Bone marrow (tissue), 2 donors: ENCODE measurements around the gene KRTAP5-9.
"Not testable (repeated sequence)": the region's sequence is repeated elsewhere in the genome, so short reads cannot be mapped to it uniquely, and the experiment has no call there.

Experiments used
- DNase-seq, 2 donors: peaks; one replicate each; lab custom pipeline; 2025; lab: John Stamatoyannopoulos, UW

The KRTAP5-9 gene

GRCh38 chr11:71534711-71535608 lies 13.3 kb upstream of the KRTAP5-9 start:
- DNase-seq, result not testable (repeated sequence)

GRCh38 chr11:71535825-71536224 lies 12.4 kb upstream of the KRTAP5-9 start:
- no peak for DNase-seq

DNA sequence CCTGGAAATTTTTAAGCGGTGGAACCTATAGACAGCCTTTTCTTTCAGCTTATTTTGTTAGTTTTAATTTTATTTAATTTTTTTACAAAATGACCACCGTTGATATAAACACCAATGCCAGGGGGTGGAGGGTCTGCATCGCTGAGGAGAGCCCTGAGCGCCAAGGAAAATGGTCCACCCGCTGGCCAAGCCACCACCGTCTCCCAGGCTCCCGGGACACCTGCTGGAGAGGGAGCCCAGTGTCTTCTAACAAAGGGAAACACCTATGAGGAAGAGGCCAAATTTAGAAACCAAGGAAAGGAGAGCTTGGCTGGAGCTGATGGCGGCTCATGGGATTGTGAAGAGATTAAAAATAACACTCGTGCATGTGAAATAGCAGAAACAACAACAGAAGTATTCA lies 10.7 kb upstream of the KRTAP5-9 start:
- no peak for DNase-seq

- not testable (repeated sequence) for DNase-seq
These were observed 10.1 kb upstream of the KRTAP5-9 start, which contains the start of gene KRTAP5-8 for GRCh38 chr11:71537977-71538665. TSS of gene KRTAP5-8 (plus strand) at chr11:71538025. CDS start at chr11:71538056, 31 bp downstream.

GRCh38 chr11:71538666-71538990 lies 9.6 kb upstream of the KRTAP5-9 start:
- DNase-seq, result no peak

DNA sequence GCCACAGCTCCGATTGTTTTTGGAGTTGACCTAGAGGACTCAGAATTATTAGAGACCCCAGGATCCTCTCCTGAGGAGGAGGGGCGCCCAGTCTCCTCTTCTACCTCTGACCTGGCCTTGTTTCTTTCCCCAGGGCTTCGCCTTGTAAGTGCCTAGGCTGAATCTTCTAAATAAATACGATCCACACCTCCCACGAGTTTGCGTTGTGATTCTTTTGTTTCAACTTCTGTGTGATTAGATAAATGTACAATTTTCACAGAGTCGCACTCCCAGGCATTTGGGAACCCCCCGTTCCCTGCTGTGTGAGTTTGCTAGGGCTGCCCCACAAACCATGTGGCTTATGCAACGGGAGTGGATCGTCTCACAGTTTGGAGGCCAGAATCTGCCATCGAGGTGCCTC lies 9.2 kb upstream of the KRTAP5-9 start:
- DNase-seq, result no peak

DNA sequence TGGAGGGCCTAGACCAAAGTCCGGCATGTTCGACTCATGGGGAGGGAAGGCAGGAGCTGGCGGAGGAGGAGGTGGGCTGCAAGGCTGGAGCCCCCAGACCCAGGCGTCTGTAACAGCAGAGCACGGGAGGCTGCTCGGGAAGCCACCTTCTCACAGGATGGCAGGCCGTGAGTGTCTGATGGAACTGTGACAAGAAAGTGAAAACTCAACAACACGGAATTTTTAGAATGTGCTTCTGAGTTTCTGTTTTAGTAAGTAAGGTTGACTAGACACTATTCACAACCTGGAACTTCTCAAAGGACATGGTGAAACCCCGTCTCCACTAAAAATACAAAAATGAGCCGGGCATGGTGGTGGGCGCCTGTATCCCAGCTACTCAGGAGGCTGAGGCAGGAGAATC lies 8.2 kb upstream of the KRTAP5-9 start:
- not testable (repeated sequence) for DNase-seq

DNA sequence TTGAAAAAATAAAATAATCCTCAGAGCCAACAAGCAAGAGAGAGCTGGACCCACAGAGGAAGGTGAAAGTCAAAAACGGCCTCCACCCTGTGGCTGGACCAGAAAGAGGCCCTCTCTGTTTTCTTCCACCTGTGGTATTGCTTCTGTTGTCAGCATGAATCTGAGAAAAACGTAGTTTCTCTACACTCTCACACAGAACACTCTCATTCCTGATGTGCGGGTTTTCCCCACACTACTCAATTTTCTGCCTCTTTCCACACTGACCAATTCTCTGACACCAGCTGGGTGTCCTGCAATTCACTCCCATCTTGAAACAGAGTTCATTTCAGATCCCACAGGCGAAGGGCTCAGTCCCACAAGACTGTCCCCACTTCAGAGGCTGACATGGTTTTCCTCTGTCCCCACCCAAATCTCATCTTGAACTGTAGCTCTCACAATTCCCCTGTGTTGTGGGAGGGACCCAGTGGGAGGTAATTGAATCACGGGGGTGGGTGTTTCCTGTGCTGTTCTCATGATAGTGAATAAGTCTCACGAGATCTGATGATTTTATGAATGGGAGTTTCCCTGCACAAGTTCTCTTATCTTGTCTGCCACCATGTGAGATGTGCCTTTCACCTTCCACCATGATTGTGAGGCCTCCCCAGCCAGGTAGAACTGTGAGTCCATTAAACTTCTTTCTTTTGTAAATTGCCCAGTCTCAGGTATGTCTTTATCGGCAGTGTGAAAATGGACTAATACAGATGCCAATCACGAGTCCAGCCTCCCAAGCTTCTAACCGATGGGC lies 7.5 kb upstream of the KRTAP5-9 start:
- not testable (repeated sequence) for DNase-seq

DNA sequence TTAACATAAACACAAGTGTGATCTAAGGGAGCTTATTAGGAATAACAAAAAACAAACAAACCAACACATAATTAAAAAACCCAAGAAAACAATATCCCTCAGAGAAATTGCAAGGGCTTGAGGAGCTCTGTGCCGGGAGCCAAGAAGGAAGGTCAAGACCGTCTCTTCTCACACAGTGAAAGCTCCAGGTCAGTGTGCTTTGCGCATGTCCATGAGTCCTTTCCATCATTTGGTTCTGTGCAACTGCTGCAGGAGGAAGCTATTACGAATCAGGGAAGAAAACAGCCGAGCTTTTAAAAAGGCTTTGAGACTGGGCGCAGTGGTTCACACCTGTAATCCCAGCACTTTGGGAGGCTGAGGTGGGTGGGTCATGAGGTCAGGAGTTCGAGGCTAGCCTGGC lies 5.8 kb upstream of the KRTAP5-9 start:
- DNase-seq, result no peak

- peak in 1 of 2 donors; percentile 23 for DNase-seq
These were observed 5.1 kb upstream of the KRTAP5-9 start for GRCh38 chr11:71542879-71543777.

DNA sequence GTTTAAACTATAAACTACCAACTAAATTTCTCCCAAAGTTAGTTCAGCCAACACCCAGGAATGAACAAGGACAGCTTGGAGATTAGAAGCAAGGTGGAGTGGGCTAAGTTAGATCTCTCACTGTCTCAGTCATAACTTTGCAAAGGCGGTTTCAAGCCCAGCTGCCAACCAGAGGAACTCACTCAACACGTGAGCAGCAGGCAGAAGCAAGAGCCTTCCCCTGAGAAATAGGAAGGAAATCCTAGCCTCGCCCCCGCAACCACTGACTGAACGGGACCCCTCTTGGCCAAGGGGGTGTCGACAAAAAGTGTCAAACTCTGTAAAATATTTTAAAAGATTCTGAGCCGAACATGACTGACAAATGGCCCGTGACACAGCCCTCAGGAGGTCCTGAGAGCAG lies 4.4 kb upstream of the KRTAP5-9 start:
- DNase-seq, result peak in 1 of 2 donors; percentile 78

- DNase-seq, result no peak
These were observed 3.5 kb upstream of the KRTAP5-9 start for GRCh38 chr11:71544525-71545214.

DNA sequence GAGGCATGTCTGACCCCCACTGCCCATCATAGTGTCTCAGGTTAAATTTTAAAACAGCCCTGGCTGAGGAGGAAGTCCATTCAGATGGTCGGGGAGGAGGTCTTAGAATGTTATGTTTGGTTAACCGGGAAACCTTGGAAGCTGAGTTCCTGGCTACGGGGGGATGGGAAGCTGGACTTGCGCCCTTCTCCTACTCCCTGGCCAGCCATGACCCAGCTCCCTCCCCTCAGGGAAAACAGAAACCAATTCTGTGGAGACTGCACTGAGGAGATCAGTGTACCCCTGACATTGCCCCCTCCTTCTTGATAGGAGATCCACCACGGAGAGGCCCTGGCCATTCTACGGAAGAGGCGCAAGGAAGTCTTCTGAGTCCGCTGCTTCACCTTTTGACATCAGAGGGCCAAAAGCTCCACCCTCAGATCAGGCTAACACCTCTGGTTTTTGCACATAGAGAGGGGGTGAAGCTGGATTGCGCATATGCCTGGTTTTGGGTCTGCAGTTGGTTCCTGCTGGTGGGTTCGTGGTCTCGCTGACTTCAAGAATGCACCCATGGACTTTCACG lies 2.7 kb upstream of the KRTAP5-9 start:
- no peak for DNase-seq

- DNase-seq, result no peak
These were observed 514 bp downstream of the KRTAP5-9 start for GRCh38 chr11:71548716-71549151.

GRCh38 chr11:71551711-71552110 lies 3.5 kb downstream of the KRTAP5-9 start:
- DNase-seq, result peak in 1 of 2 donors; percentile 30

- DNase-seq, result no peak
These were observed 6.8 kb downstream of the KRTAP5-9 start for GRCh38 chr11:71554996-71555395.

DNA sequence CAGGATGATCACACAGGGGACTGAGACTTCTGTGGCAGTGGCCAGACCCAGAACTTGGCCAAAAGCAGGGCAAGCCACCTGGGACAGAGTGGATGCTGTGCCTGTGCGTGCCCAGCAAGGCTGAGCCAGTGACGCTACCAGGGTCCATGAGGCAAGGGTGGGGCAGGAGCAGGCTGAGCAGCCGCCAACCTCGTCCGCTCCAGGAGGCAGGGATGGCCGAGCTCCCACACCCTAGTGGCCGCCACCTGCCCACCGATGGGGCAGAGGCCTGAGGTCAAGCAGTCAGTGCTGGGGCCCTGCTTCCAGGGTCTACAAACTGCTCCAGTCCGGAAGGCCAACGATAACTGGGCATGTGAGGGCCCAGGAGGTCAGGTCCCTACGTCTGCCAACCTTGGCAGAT lies 7.3 kb downstream of the KRTAP5-9 start:
- DNase-seq, result no peak

DNA sequence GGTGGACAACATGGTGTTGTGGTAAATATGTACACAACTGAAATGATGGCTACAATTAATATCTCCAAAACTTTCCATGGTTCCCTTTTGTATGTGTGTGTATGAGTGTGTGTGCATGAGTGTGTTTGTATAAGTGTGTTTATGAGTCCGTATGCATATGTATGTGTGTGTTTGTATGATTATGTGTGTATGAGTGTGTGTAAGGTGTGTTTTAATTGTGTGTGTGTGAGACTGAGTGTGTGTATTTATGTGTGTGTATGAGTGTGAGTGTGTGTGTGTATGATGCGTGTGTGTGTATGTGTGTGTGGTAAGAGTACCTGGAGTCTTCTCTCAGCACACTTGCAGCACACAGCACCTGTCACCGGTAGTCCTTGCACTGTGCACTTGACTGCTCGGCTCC lies 7.8 kb downstream of the KRTAP5-9 start:
- DNase-seq, result no peak

DNA sequence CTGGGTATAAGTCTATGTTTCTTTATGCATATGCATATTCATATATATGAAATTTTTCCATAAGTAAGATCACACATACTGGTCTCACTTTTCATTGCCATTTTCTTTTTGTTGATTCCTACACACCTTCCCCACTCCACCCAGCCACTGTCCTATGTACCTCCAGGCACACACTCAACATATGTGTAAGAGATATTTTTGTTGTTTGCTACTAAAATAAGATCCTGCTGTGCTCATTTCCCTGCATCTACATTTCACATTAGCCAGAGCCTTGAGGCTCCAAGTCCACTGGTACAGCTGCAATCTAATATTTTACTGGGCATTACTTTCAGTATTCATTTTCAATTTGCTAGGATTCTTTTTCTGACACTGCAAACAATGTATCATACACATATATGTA lies 9.0 kb downstream of the KRTAP5-9 start:
- no peak for DNase-seq

DNA sequence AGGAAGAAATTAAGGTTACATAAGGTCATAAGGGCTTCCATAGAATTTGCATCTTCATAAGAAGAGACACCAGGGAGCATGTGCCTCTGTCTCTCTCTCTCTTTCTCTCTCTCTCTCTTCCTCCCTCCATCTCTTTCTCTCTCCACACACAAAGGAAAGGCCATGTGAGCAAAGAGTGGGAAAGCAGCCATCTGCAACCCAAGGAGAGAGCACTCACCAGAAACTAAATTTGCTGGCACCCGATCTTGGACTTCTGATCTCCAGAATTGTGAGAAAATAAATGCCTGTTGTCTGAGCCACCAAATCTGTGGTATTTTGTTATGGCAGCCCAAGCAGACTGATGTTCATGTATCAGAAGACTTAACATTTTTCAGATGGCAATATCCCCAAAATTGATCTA lies 10.8 kb downstream of the KRTAP5-9 start:
- DNase-seq, result no peak
